Panc1 (cell line): ENCODE measurements around the gene ETAA1. TPM values are rescaled to one million over a fixed set of nuclear protein-coding genes. Genes with fewer than 3 reads are reported as not detected.

ENCODE experiments used
- ATAC-seq: fragments of 200-7000 bp; cut with Tn5 transposase; 2 replicates; pipeline ENCODE4 v1.9.1; 2020; ENCODE audit warnings: mild to moderate bottlenecking, moderate library complexity
- BruUV-seq: library from RNA; stranded (reverse); fragments of 400-500 nt; replicated peaks from 2 replicates; lab custom pipeline; 2021; lab: Mats Ljungman, UMichigan
- CTCF ChIA-PET: fragments of 300-600 bp; sonication (Branson Sonifier 250); formaldehyde crosslinking; loops from one replicate; lab custom pipeline; 2022; ENCODE audit warnings: antibody characterized with exemption; lab: Charles Lee
- POLR2A ChIA-PET: fragments of 300-600 bp; sonication (Branson Sonifier 250); formaldehyde crosslinking; loops from one replicate; lab custom pipeline; 2022; ENCODE audit warnings: antibody characterized with exemption; lab: Charles Lee
- DNase-seq: peaks from one replicate; pipeline ENCODE4 v3.0.0-alpha.2; 2010; ENCODE audit warnings: low read depth, low spot score
- H3K27ac ChIP-seq: 2 replicates; pipeline ENCODE4 v1.5.1; 2011; ENCODE audit warnings: mild to moderate bottlenecking, low read length, inconsistent platforms
- H3K27me3 ChIP-seq: fragments of 200-500 bp; sonication (Bioruptor generic); 2 replicates; pipeline ENCODE4 v1.6.0; 2014; ENCODE audit warnings: low read length, inconsistent platforms; ENCODE audit not compliant: control insufficient read depth, insufficient read depth
- H3K36me3 ChIP-seq: fragments of 200-500 bp; sonication (Bioruptor generic); 2 replicates; pipeline ENCODE4 v1.5.1; 2014; ENCODE audit warnings: inconsistent platforms, mild to moderate bottlenecking, low read length, moderate library complexity; ENCODE audit not compliant: control insufficient read depth, insufficient read depth
- H3K4me1 ChIP-seq: 2 replicates; pipeline ENCODE4 v1.5.1; 2011; ENCODE audit warnings: inconsistent platforms, mild to moderate bottlenecking, low read length, moderate library complexity; ENCODE audit not compliant: control insufficient read depth, insufficient read depth
- H3K4me3 ChIP-seq, 2 experiments: 2 replicates each; pipeline ENCODE4 v1.5.1; 2011 to 2012; ENCODE audit warnings: low read depth in 2 of 2, low read length in 2 of 2, mild to moderate bottlenecking in 2 of 2, inconsistent platforms in 1 of 2, moderate library complexity in 1 of 2
- H3K9me3 ChIP-seq: fragments of 200-500 bp; sonication (Bioruptor generic); 2 replicates; pipeline ENCODE4 v1.5.1; 2014; ENCODE audit warnings: low read depth, mild to moderate bottlenecking, inconsistent platforms, low read length, moderate library complexity; ENCODE audit not compliant: control insufficient read depth, insufficient read depth
- CTCF ChIP-seq: fragments of 450-650 bp; IDR thresholded peaks from 2 replicates; pipeline ENCODE4 v1.5.1; 2017; ENCODE audit warnings: mild to moderate bottlenecking
- POLR2AphosphoS5 ChIP-seq: IDR thresholded peaks from 2 replicates; pipeline ENCODE4 v1.6.1; 2012; ENCODE audit warnings: mild to moderate bottlenecking, low read depth, low read length, moderate library complexity
- REST ChIP-seq, 2 experiments: IDR thresholded peaks; 2 replicates each; pipeline ENCODE4 v1.6.1; 2011 to 2012; ENCODE audit warnings: low read depth in 2 of 2, control low read depth in 1 of 2, low read length in 1 of 2, mild to moderate bottlenecking in 1 of 2, moderate library complexity in 1 of 2; ENCODE audit not compliant: insufficient read depth in 1 of 2
- SIN3A ChIP-seq: IDR thresholded peaks from 2 replicates; pipeline ENCODE4 v1.6.1; 2012; ENCODE audit warnings: low read depth, mild to moderate bottlenecking, low read length, moderate library complexity, borderline replicate concordance; ENCODE audit not compliant: insufficient read depth
- TCF7L2 ChIP-seq: IDR thresholded peaks from 2 replicates; pipeline ENCODE4 v1.6.1; 2011; ENCODE audit warnings: mild to moderate bottlenecking, low read depth, low read length, inconsistent platforms
- in situ Hi-C: cut with HindIII; loops from 2 replicates; pipeline ENCODE4 v1.10.0; 2016; ENCODE audit warnings: low sequenced_read_pairs, low pct_unique_long_range_greater_than_20kb
- intact Hi-C: fragments of 100-400 bp; cut with micrococcal nuclease; formaldehyde crosslinking; loops from one replicate; pipeline ENCODE4 v1.10.0; 2022; ENCODE audit not compliant: unreplicated experiment
- total RNA-seq: library from RNA; stranded (reverse); gene quantifications from one replicate; pipeline ENCODE4 v1.2.1, GENCODE V29; 2021; ENCODE audit not compliant: unreplicated experiment

Gene ETAA1
- total RNA-seq, 1 experiment from 2014 or later, result 11.8 TPM

- intact Hi-C loops (no loop called here), in situ Hi-C loops (no loop called here)
- Histone ChIP-seq H3K36me3 (no peaks in the 10 kb centered on the region), H3K9me3 (no peaks in the 10 kb centered on the region), H3K27me3 (no peaks in the 10 kb centered on the region), H3K4me1 (no peaks in the 10 kb centered on the region), H3K4me3 (no peak overlapping the region), H3K27ac (no peak overlapping the region)
- ChIA-PET CTCF (interaction anchor here (0.5 kb wide), 1 partner anchor 17 kb away, joined by 7 read pairs; no protein-coding TSS in a partner anchor), POLR2A (no interaction called here)
- TF ChIP-seq REST (IDR thresholded peaks at IDR 0.05; ENCODE audit: insufficient read depth in 1 of 2, low read depth in 2 of 2, low read length in 1 of 2) (no peak), POLR2AphosphoS5 (no peak), SIN3A (no peak), TCF7L2 (no peak), CTCF (no peak)
- ATAC-seq, result no peak
- no peak for DNase-seq
- no TSS peak for BruUV-seq
These were observed 62.6 kb downstream of the ETAA1 start for GRCh38 chr2:67459761-67460160.
